Left kidney (tissue), 2 donors: Measurements from ENCODE around the gene UGT1A9. TPM values are rescaled to one million over a fixed set of nuclear protein-coding genes. Genes with fewer than 3 reads are reported as not detected.

Experiments used
- DNase-seq: peaks from one replicate; pipeline ENCODE4 v3.0.0-alpha.2; 2013
- polyA plus RNA-seq: library from polyadenylated mRNA; unstranded; fragments of 120-200 nt; gene quantifications from one replicate; pipeline ENCODE4 v1.2.1, GENCODE V29; 2013; ENCODE audit not compliant: insufficient read length

UGT1A9 gene
- polyA plus RNA-seq, 1 donor, result 4.9 TPM

DNA sequence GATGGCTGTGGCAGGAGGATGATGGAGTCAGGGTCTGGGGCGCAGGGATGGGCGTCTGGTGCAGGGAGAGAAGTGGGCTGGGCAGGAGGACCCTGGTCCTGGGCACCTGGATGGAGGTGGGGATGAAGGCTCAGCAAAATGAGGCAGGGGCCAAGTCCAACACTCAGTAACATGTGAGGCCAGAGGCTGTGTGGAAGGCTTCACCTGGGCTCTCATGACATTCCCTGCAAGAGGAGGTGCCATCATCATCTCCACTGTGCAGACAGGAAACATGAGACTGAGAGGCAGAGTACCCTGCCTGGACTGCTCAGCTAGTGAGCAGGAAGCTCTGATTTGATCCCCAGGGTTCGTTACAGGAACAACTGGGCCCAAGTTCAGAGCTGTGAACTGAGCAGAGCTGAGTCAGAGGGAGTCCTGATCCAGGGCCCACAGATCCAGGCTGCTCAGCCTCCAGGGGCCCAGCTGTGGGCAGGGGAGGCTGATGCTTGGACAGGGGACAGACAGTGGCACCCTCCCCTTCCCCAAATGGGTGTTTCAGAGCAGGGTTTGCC, 145.7 kb downstream of the UGT1A9 start:
- no peak for DNase-seq

DNA sequence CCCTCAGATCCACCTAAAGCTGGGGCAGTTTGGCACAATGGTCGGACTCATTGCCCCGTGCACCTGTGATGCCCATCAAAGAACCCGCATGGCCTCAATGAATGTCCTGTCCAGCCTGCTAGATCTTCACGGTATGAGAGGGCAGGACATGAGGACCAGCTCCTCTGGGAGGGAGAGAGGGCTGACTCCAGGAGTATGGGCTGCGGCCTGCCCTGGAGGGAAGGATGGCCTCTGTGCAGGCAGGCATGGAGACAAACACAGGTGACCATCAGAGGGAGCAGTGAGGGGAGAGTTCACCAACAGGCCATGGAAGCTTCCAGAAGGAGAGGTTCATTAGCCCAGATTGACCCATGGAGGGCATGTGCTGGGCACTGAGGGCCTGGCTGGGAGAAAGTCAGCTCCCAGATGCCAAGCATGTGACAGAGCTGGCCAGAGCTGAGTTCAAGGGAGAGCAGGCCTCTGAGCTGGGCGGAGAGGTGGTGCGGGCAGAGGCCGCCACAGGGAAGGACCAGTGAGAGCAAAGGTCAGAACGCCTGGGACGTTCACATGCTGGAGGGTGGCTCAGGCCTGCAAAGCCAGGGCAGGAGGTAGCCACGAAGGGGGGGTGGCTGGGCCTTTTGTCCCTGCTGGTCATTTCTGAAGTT, 146.4 kb downstream of the UGT1A9 start:
- no peak for DNase-seq

DNA sequence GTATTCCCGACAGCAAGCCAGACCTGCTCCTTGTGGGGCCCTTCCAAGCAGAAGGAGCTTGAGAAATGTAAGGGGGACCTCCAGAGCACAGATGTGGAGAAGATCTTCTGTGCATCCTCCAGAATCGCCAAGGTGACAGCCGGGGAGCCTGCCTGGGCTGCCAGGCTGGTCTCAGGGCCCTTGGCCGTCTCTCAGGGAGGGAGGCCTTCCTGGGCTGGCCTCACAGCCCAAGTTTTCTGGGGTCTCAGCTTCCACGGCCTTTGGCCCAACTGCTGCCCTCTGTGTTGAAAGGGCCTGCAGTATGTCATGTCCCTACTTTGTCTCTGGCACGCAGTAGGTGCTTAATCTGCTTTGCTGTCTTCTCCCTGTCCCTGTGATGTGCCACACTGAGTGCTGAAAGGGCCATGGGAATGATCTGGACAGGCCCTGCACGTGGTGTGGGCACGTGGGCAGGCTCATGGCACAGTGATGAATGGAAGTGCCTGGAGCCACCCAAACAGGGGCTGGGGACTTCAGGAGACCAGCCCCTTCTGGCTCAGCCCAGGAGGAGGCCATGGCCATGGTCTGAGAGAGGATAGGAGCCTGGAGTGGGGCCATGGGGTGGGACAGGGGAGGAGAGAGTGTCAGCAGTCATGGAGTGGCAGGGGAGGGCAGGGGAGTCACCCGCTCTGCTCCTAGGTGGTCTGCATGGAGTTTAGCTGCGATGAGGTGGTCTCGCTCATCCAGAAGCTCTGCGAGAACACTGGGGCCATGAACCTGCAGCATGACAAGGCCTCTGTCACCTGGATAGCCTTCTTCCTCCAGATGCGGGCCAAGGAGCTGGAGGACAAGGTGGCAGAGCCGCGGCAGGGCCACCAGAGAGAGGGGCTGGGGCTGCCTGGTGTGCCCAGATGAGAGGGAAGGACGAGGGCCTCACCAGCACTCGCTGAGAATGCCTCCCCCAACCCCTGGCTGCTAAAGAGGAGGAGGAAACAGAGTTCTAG, 147.2 kb downstream of the UGT1A9 start:
- no peak for DNase-seq

DNA sequence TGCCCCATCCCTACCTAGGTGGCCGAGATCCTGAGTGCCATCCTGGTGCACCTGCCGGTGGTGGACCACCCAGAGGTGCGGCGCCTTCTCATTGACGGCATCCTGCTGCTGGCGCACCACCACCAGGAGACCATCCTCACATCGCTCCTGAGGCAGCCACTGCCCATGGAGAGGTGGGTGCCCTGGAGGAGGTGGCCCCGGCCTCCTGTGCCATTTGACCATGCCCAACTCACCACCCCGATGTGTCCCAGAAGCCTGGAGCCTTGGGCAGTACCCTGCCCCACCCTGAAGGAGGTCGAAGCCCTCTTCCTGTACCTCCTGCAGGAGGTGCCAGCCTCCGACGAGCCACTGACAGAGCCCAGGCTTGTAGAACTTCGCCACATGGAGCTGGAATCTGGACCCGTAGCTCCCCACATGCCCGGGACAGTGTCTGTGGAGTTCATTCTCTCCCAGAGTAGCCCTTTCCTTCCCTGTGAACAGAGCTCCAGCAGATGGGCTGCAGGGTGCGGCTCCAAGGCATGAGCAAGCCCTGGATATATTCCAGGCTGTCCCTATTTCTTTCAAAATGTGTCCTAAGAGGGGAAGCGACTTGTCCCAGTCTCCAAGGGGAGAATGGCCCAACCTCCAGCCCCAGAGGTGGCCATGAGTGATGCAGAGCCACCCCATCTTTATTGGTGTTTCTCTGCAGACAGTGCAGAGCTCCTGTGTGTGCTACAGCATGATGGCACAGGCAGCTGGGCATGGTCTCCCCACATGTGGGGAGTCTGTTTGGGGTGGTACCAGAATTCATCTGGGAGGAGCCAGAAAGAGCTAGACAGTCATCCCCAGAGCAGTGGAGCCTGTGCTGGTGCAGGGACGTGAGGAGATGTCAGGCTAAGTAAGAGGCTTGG, 148.4 kb downstream of the UGT1A9 start:
- no peak for DNase-seq

DNA sequence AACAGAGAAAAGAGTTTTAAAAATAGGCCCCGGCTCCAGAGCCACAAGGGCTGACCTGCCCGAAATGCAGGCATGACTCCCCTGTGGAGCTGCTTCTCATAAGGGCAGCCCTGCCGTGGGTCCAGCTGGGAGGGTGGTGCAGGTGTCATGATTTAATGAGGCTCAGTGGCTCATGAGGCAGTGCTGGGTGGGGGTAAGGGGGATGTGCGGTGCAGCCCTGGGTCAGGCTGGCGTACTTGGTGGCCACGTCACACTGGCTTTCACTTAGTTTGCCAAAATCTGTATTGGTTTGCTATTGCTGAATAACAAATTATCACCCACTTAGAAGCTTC, 149.0 kb downstream of the UGT1A9 start:
- DNase-seq, result no peak

DNA sequence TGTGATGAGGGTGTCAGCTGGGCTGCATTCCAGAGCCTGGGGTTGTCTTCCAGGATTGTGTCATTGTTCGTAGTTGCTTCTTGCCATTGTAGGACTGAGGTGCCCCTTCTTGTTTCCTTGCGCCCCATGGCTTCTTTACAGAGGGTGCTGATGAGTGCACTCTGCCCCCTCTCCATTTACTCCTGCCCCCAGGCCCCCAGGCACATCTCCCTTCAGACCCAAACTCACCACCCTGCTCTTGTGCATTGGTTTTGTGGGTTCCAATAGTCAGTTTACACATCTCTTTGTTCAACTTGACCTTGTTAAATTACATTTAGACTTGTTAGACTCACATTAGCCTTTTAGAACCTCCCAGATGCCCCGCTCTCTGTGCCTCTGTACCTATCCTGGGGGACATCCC, 149.5 kb downstream of the UGT1A9 start:
- no peak for DNase-seq

DNA sequence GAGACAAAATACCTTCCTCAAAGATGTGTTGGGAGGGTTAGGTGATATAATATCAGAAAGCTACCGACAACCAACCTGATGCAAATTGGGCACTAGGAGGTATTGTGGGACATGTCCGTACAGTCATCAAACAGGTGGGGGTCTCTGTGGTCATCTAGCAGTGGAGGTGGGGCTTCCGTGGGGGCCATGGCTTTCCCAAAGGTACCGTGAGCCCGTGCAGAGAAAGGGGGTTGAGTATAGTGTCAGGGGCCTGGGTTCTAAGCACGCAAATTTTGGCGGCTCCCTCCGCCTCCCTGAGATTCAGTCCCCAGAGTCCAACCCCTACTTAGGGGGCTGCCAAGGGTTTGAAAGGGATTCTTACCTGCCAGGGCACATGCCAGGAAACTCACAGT, 150.0 kb downstream of the UGT1A9 start:
- no peak for DNase-seq

DNA sequence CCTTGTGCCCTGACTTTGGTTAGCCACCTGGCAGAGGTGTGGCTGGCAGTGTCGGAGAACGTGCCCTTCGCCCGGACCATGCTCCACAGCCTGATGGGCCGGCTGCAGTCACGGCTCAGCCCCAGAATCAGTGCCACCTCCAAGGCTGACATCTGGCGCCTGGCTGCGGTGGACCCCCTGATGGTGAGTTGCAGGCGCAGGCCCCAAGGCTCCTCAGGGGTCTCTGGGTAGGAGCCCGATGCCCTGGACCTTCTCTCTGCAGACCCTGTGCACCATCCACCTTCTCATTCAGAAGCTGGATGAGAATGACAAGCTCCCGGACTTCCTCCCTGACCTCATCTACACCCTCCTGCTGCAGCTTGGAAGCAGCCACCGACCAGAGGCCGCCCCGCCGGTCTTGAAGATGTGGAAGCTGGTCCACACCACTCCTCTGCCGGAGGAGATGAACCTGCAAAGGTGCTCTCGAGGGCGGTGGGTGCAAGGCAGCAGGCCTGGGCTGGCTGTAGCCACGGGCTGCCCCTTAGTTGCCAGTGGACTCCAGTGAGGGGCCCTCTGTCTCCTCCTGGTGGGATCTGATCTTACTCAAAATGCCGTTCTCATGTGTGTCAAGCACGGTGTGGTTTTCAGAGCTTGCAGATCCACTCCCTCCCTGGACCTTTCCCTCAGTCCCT, 150.5 kb downstream of the UGT1A9 start:
- no peak for DNase-seq

Other genes with a start within 250 kb of the UGT1A9 start
- gene USP40, start 105.1 kb upstream of the UGT1A9 start, polyA plus RNA-seq, result 79.2 TPM
- gene UGT1A8, start 54.3 kb upstream of the UGT1A9 start, polyA plus RNA-seq, result not detected
- not detected for gene UGT1A10, start 35.5 kb upstream of the UGT1A9 start, polyA plus RNA-seq
- 0.07 TPM for gene UGT1A7, start 10.0 kb downstream of the UGT1A9 start, polyA plus RNA-seq
- 2.7 TPM for gene UGT1A6, start 21.0 kb downstream of the UGT1A9 start, polyA plus RNA-seq
- gene UGT1A5, start 41.0 kb downstream of the UGT1A9 start, polyA plus RNA-seq, result not detected
- not detected for gene UGT1A4, start 46.8 kb downstream of the UGT1A9 start, polyA plus RNA-seq
- not detected for gene UGT1A3, start 57.1 kb downstream of the UGT1A9 start, polyA plus RNA-seq
- gene UGT1A1, start 88.4 kb downstream of the UGT1A9 start, polyA plus RNA-seq, result 0.58 TPM
- gene MROH2A, start 106.4 kb downstream of the UGT1A9 start, polyA plus RNA-seq, result 0.28 TPM
- 33.4 TPM for gene HJURP, start 182.6 kb downstream of the UGT1A9 start, polyA plus RNA-seq
- gene TRPM8, start 245.5 kb downstream of the UGT1A9 start, polyA plus RNA-seq, result 0.33 TPM